GM12878 (cell line): ENCODE measurements around the gene NEAT1. TPM values are rescaled to one million over a fixed set of nuclear protein-coding genes. Genes with fewer than 3 reads are reported as not detected.

Experiments
- ASH2L ChIP-seq: fragments of 300-600, 200-600 bp; sonication (generic); IDR thresholded peaks from 2 replicates; pipeline ENCODE4 v1.6.1; 2017; ENCODE audit warnings: low read depth, mild to moderate bottlenecking, borderline replicate concordance
- BMI1 ChIP-seq: fragments of 450-650 bp; IDR thresholded peaks from 2 replicates; pipeline ENCODE4 v1.6.1; 2016; ENCODE audit warnings: mild to moderate bottlenecking, moderate library complexity, borderline replicate concordance
- DPF2 ChIP-seq: fragments of 450-650 bp; IDR thresholded peaks from 2 replicates; pipeline ENCODE4 v1.6.1; 2017; ENCODE audit warnings: mild to moderate bottlenecking
- FOXM1 ChIP-seq: IDR thresholded peaks from 2 replicates; pipeline ENCODE4 v1.6.1; 2012; ENCODE audit warnings: low read depth, mild to moderate bottlenecking, inconsistent platforms, low read length, moderate library complexity
- HDGF ChIP-seq: fragments of 450-650 bp; IDR thresholded peaks from 2 replicates; pipeline ENCODE4 v1.6.1; 2016; ENCODE audit warnings: antibody characterized with exemption
- IRF4 ChIP-seq: IDR thresholded peaks from 2 replicates; pipeline ENCODE4 v1.6.1; 2011; ENCODE audit warnings: low read depth, low read length
- JUND ChIP-seq: IDR thresholded peaks from 2 replicates; pipeline ENCODE4 v1.6.1; 2012; ENCODE audit warnings: low read depth, mild to moderate bottlenecking, low read length, improper control_type of control experiment, moderate library complexity
- MTA3 ChIP-seq: IDR thresholded peaks from 2 replicates; pipeline ENCODE4 v1.6.1; 2012; ENCODE audit warnings: low read length, inconsistent platforms, borderline replicate concordance
- MYB ChIP-seq: fragments of 150-350 bp; IDR thresholded peaks from 2 replicates; pipeline ENCODE4 v1.6.1; 2014; ENCODE audit warnings: mild to moderate bottlenecking, low read depth, low read length, borderline replicate concordance
- NBN ChIP-seq: fragments of 450-650 bp; IDR thresholded peaks from 2 replicates; pipeline ENCODE4 v1.6.1; 2016
- NR2C1 ChIP-seq: fragments of 450-650 bp; IDR thresholded peaks from 2 replicates; pipeline ENCODE4 v1.6.1; 2017; ENCODE audit warnings: antibody characterized with exemption, mild to moderate bottlenecking, moderate library complexity
- PML ChIP-seq: IDR thresholded peaks from 2 replicates; pipeline ENCODE4 v1.6.1; 2012; ENCODE audit warnings: low read length, inconsistent platforms
- POLR2A ChIP-seq: IDR thresholded peaks from 2 replicates; pipeline ENCODE4 v1.6.1; 2011; ENCODE audit warnings: low read depth, mild to moderate bottlenecking, low read length
- POLR2AphosphoS2 ChIP-seq: IDR thresholded peaks from 2 replicates; pipeline ENCODE4 v1.6.1; 2011; ENCODE audit warnings: low read depth, mild to moderate bottlenecking, low read length, improper control_type of control experiment, moderate library complexity
- SMARCA5 ChIP-seq: fragments of 450-650 bp; IDR thresholded peaks from 2 replicates; pipeline ENCODE4 v1.6.1; 2017; ENCODE audit warnings: mild to moderate bottlenecking
- SP1 ChIP-seq: IDR thresholded peaks from one replicate; pipeline ENCODE4 v1.6.1; 2011; ENCODE audit warnings: low read depth, low read length
- SPI1 ChIP-seq: IDR thresholded peaks from 2 replicates; pipeline ENCODE4 v1.6.1; 2011; ENCODE audit warnings: low read depth, mild to moderate bottlenecking, low read length, moderate library complexity, borderline replicate concordance; ENCODE audit not compliant: insufficient read depth
- SREBF2 ChIP-seq: IDR thresholded peaks from 2 replicates; pipeline ENCODE4 v1.6.1; 2012; ENCODE audit warnings: mild to moderate bottlenecking, low read length
- STAT3 ChIP-seq: IDR thresholded peaks from 2 replicates; pipeline ENCODE4 v1.6.1; 2011; ENCODE audit warnings: low read depth, low read length, improper control_type of control experiment
- TCF12 ChIP-seq: IDR thresholded peaks from 2 replicates; pipeline ENCODE4 v1.6.1; 2011; ENCODE audit warnings: low read depth, mild to moderate bottlenecking, low read length
- TCF7 ChIP-seq: IDR thresholded peaks from 2 replicates; pipeline ENCODE4 v1.6.1; 2014; ENCODE audit warnings: antibody characterized with exemption, borderline replicate concordance
- polyA plus RNA-seq, 11 experiments: library from polyadenylated mRNA; depleted of rRNA in 4 of 11; unstranded in 6 of 11; stranded (reverse) in 5 of 11; fragments of >200 nt; fragmentation: Nextera tagmentation in 4 of 11; fragmentation: Illumina TruSeq in 1 of 11; extraction: Ambion mirVana in 4 of 11; extraction: Trizol in 1 of 11; gene quantifications; 1 replicate in 1 of 11; 2 replicates in 10 of 11; pipeline versions ENCODE4 v1.2.1 to v1.2.3, GENCODE V29; 2011 to 2016; ENCODE audit warnings: inconsistent platforms in 2 of 11, missing spikeins in 2 of 11, low read depth in 1 of 11
- total RNA-seq, 4 experiments: library from RNA; depleted of rRNA in 3 of 4; stranded (reverse); fragments of >200 nt in 3 of 4; fragmentation: Illumina TruSeq in 1 of 4; extraction: Trizol in 1 of 4; gene quantifications; 2 replicates each; pipeline versions ENCODE4 v1.2.1 to v1.2.3, GENCODE V29; 2013 to 2021
- TF ChIP-seq, protein P1 (sequence below): fragments of 450-650 bp; formaldehyde crosslinking; IDR thresholded peaks from 2 replicates; pipeline ENCODE4 v1.4.0; 2020; ENCODE audit warnings: mild to moderate bottlenecking, moderate library complexity
- TF ChIP-seq, protein P2 (sequence below): fragments of 450-650 bp; IDR thresholded peaks from 2 replicates; pipeline ENCODE4 v1.6.1; 2016; ENCODE audit warnings: mild to moderate bottlenecking
- TF ChIP-seq, protein P3 (sequence below): IDR thresholded peaks from 2 replicates; pipeline ENCODE4 v1.6.1; 2011; ENCODE audit warnings: borderline replicate concordance, low read depth, mild to moderate bottlenecking, moderate library complexity, low read length; ENCODE audit not compliant: insufficient read depth, poor library complexity, severe bottlenecking
- TF ChIP-seq, protein P4 (sequence below): fragments of 450-650 bp; IDR thresholded peaks from 2 replicates; pipeline ENCODE4 v1.6.1; 2016; ENCODE audit warnings: mild to moderate bottlenecking

Gene NEAT1
- total and polyA plus RNA-seq, 10 of the 15 experiments (the other 5 are each of a cell fraction or from before 2014, with no cell fraction given), result 13.6 to 328 (median 69.4) TPM

DNA sequence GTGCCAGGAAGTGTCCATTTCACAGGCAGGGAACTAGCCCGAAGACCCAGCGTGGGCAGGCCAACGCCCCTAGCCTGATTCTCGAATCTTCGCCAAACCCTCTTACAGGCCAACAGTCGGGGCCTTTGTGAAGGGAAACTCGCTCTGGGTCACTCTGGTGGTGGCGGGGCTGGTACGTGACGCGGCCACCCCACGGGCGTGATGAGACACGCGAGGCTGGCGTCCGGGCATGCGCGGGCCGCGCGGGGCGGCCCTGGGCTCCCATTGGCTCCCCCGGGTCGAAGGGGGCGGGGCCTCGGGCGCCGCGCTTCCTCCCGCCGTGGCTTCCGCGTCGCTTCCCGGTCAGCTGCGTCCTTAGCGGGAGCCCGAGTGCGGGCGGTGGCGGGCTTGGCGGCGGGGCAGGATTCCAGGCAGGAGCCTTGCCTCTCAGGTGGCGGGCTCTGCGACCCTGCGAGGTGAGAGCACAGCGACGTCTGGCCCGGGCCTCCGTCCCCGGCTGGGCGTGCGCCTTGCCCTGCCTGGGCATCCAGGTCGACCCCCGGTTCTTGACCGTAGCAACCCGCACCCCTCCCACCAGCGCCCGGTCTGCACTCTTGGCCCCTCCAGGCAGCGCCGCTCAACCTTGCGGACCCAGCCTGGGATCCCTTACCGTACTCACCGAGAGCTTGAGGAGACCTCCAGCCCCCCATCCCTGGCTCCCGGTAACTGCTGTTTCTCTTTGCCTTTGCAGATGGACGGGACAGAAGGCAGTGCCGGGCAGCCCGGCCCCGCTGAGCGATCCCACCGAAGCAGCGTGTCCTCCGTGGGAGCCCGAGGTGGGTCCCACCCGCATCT, 36.1 kb upstream of the NEAT1 start, which contains the start of gene FRMD8 (continued):
- TF ChIP-seq TCF12 (0 out of 2 replicates have a peak, but pooled peaks have one; percentile 6), SMARCA5 (peak; percentile 89), MYB (no peak), NR2C1 (0 out of 2 replicates have a peak, but pooled peaks have one; percentile 22), FOXM1 (no peak), MTA3 (no peak), BMI1 (no peak), SPI1 (peak; percentile 48), NBN (0 out of 2 replicates have a peak, but pooled peaks have one; percentile 29), IRF4 (no peak), JUND (no peak), POLR2AphosphoS2 (0 out of 2 replicates have a peak, but pooled peaks have one; percentile 66), DPF2 (peak; percentile 77), TCF7 (no peak), SP1 (peak; percentile 61), SREBF2 (no peak), ASH2L (no peak), HDGF (0 out of 2 replicates have a peak, but pooled peaks have one; percentile 14), POLR2A (peak; percentile 93), STAT3 (no peak), PML (peak; percentile 60; the same call in 1 of the 2 replicates)
- TF ChIP-seq, protein P1, sequence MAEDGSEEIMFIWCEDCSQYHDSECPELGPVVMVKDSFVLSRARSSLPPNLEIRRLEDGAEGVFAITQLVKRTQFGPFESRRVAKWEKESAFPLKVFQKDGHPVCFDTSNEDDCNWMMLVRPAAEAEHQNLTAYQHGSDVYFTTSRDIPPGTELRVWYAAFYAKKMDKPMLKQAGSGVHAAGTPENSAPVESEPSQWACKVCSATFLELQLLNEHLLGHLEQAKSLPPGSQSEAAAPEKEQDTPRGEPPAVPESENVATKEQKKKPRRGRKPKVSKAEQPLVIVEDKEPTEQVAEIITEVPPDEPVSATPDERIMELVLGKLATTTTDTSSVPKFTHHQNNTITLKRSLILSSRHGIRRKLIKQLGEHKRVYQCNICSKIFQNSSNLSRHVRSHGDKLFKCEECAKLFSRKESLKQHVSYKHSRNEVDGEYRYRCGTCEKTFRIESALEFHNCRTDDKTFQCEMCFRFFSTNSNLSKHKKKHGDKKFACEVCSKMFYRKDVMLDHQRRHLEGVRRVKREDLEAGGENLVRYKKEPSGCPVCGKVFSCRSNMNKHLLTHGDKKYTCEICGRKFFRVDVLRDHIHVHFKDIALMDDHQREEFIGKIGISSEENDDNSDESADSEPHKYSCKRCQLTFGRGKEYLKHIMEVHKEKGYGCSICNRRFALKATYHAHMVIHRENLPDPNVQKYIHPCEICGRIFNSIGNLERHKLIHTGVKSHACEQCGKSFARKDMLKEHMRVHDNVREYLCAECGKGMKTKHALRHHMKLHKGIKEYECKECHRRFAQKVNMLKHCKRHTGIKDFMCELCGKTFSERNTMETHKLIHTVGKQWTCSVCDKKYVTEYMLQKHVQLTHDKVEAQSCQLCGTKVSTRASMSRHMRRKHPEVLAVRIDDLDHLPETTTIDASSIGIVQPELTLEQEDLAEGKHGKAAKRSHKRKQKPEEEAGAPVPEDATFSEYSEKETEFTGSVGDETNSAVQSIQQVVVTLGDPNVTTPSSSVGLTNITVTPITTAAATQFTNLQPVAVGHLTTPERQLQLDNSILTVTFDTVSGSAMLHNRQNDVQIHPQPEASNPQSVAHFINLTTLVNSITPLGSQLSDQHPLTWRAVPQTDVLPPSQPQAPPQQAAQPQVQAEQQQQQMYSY, result no peak
- TF ChIP-seq, protein P2, sequence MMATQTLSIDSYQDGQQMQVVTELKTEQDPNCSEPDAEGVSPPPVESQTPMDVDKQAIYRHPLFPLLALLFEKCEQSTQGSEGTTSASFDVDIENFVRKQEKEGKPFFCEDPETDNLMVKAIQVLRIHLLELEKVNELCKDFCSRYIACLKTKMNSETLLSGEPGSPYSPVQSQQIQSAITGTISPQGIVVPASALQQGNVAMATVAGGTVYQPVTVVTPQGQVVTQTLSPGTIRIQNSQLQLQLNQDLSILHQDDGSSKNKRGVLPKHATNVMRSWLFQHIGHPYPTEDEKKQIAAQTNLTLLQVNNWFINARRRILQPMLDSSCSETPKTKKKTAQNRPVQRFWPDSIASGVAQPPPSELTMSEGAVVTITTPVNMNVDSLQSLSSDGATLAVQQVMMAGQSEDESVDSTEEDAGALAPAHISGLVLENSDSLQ, result 0 out of 2 replicates have a peak, but pooled peaks have one; percentile 20
- TF ChIP-seq, protein P3, sequence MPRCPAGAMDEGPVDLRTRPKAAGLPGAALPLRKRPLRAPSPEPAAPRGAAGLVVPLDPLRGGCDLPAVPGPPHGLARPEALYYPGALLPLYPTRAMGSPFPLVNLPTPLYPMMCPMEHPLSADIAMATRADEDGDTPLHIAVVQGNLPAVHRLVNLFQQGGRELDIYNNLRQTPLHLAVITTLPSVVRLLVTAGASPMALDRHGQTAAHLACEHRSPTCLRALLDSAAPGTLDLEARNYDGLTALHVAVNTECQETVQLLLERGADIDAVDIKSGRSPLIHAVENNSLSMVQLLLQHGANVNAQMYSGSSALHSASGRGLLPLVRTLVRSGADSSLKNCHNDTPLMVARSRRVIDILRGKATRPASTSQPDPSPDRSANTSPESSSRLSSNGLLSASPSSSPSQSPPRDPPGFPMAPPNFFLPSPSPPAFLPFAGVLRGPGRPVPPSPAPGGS, result no peak
- TF ChIP-seq, protein P4, sequence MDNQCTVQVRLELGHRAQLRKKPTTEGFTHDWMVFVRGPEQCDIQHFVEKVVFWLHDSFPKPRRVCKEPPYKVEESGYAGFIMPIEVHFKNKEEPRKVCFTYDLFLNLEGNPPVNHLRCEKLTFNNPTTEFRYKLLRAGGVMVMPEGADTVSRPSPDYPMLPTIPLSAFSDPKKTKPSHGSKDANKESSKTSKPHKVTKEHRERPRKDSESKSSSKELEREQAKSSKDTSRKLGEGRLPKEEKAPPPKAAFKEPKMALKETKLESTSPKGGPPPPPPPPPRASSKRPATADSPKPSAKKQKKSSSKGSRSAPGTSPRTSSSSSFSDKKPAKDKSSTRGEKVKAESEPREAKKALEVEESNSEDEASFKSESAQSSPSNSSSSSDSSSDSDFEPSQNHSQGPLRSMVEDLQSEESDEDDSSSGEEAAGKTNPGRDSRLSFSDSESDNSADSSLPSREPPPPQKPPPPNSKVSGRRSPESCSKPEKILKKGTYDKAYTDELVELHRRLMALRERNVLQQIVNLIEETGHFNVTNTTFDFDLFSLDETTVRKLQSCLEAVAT, result 0 out of 2 replicates have a peak, but pooled peaks have one; percentile 1
